GM12891 (cell line): ENCODE data around the gene SMPD1.

Source experiments
- POLR2A ChIP-seq: IDR thresholded peaks from 2 replicates; pipeline ENCODE4 v1.6.1; 2011; ENCODE audit warnings: low read depth, low read length, control low read depth
- POLR2AphosphoS5 ChIP-seq: IDR thresholded peaks from 2 replicates; pipeline ENCODE4 v1.6.1; 2011; ENCODE audit warnings: low read depth, low read length, control low read depth
- SPI1 ChIP-seq: IDR thresholded peaks from 2 replicates; pipeline ENCODE4 v1.6.1; 2011; ENCODE audit warnings: low read depth, low read length, control low read depth

DNA sequence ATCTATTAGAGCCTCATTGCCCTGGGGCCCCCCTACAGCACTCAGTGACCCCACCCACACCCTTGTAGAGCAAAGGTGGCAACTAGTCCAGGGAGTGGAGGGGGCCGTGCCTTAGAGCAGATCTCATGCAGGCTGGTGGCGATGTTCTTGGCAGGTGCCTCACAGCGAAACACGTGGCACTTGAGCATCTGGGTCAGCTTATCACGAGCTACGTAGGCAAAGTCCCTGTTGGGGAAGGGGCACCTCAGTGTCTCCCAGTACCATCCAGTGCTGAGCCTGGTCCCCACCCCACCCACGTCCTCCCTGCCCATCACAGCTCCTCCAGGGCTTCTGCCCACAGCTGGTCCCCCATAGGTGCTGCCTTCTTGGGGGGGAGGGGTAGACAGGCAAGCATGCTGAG is 11.2 kb downstream of the SMPD1 start:
- TF ChIP-seq POLR2AphosphoS5 (no peak), POLR2A (no peak), SPI1 (no peak)
